Thoracic aorta (tissue), 2 donors: ENCODE measurements around the gene PPP1R15B. TPM values are rescaled to one million over a fixed set of nuclear protein-coding genes. Genes with fewer than 3 reads are reported as not detected.

ENCODE experiments used
- ATAC-seq: fragments of 150-250 bp; one replicate; pipeline ENCODE4 v1.8.0; 2017; ENCODE audit warnings: low read depth; ENCODE audit not compliant: insufficient number of reproducible peaks, low FRiP score
- DNase-seq: peaks from one replicate; pipeline ENCODE4 v3.0.0-alpha.2; 2020; ENCODE audit warnings: low spot score
- H3K27ac ChIP-seq, 2 donors: fragments of 200-600 bp; sonication (generic); 1 replicate in 1 of 2; 2 replicates in 1 of 2; pipeline ENCODE4 v1.5.1; 2016; ENCODE audit warnings: mild to moderate bottlenecking in 2 of 2, moderate library complexity in 2 of 2
- H3K27me3 ChIP-seq: fragments of 200-600 bp; sonication (generic); replicated peaks from 2 replicates; pipeline ENCODE4 v1.6.0; 2016; ENCODE audit warnings: mild to moderate bottlenecking; ENCODE audit not compliant: insufficient read depth
- H3K36me3 ChIP-seq: fragments of 200-600 bp; sonication (generic); one replicate; pipeline ENCODE4 v1.5.1; 2016
- H3K4me1 ChIP-seq, 2 donors: fragments of 200-600 bp; sonication (generic); 1 replicate in 1 of 2; 2 replicates in 1 of 2; pipeline versions ENCODE4 v1.5.1 to v1.6.0; 2016; ENCODE audit warnings: low read depth in 2 of 2, mild to moderate bottlenecking in 1 of 2; ENCODE audit not compliant: control insufficient read depth in 1 of 2
- H3K4me3 ChIP-seq: fragments of 200-600 bp; sonication (generic); 2 replicates; pipeline ENCODE4 v1.5.1; 2016; ENCODE audit warnings: mild to moderate bottlenecking
- H3K9me3 ChIP-seq: fragments of 200-600 bp; sonication (generic); 2 replicates; pipeline ENCODE4 v1.5.1; 2016
- total RNA-seq, 2 donors: library from RNA; depleted of rRNA; stranded (reverse); fragments of >200 nt; gene quantifications; one replicate each; pipeline versions ENCODE4 v1.1.0 to v1.2.3, GENCODE V29; 2016
- TF ChIP-seq, protein P1 (sequence below): fragments of 200-600 bp; sonication (generic); IDR thresholded peaks from one replicate; pipeline ENCODE4 v1.5.1; 2019; ENCODE audit warnings: antibody characterized with exemption

The PPP1R15B gene
- total RNA-seq, 2 donors from 2014 or later, result 40.1 to 64.5 TPM

DNA sequence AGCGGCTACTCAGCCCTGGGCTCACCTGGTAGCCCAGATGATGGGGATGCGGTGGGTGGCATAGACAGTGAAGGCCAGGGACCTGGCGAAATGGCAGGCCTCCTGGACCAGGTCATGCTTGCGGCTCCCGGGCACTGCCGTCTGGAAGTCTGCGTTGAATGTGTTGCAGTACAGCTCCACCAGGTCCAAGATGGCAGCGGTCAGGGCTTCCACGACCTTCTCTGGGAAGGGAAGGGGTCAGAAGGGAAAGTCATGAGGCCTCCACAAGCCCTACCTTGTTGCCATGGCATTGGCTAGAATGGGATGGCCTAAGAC is 44.2 kb upstream of the PPP1R15B start:
- Histone ChIP-seq H3K4me3 (no peak overlapping the region), H3K27ac (no peak overlapping the region), H3K36me3 (peaks cover 48% of the 10 kb centered on the region), H3K4me1 (peaks cover 6 to 18% of the 10 kb centered on the region in 2 donors), H3K9me3 (no peaks in the 10 kb centered on the region), H3K27me3 (no peaks in the 10 kb centered on the region)
- DNase-seq (no peak), ATAC-seq (no peak)
- TF ChIP-seq, protein P1, sequence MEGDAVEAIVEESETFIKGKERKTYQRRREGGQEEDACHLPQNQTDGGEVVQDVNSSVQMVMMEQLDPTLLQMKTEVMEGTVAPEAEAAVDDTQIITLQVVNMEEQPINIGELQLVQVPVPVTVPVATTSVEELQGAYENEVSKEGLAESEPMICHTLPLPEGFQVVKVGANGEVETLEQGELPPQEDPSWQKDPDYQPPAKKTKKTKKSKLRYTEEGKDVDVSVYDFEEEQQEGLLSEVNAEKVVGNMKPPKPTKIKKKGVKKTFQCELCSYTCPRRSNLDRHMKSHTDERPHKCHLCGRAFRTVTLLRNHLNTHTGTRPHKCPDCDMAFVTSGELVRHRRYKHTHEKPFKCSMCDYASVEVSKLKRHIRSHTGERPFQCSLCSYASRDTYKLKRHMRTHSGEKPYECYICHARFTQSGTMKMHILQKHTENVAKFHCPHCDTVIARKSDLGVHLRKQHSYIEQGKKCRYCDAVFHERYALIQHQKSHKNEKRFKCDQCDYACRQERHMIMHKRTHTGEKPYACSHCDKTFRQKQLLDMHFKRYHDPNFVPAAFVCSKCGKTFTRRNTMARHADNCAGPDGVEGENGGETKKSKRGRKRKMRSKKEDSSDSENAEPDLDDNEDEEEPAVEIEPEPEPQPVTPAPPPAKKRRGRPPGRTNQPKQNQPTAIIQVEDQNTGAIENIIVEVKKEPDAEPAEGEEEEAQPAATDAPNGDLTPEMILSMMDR, result no peak

GRCh38 chr1:204455063-204455830 is 43.6 kb upstream of the PPP1R15B start:
- no peak for DNase-seq
- ATAC-seq, result no peak
- no peak overlapping the region for H3K4me3 ChIP-seq
- no peaks in the 10 kb centered on the region for H3K9me3 ChIP-seq
- no peaks in the 10 kb centered on the region for H3K27me3 ChIP-seq
- H3K4me1 ChIP-seq, result peaks cover 10 to 22% of the 10 kb centered on the region in 2 donors
- TF ChIP-seq, protein P1, result no peak
- H3K36me3 ChIP-seq, result peaks cover 44% of the 10 kb centered on the region
- no peak overlapping the region for H3K27ac ChIP-seq

DNA sequence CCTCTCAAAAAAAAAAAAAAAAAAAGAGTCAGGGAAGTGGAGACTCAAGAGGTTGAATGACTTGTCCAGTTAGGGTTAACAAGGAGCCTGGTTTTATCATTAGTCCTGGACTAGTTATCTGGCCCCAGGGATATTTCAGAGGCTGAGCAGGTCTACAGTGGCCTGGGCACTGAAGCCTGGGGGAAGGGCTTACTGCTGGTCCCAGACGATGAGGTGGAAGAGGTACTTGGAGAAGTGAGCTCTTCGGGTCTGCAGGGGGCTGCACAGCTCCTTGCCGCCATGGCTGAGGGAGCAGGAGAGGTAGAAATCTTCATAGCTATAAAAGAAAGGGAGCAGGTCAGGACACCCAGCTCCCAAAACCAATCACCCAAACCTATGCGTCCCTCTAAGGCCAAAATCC is 42.9 kb upstream of the PPP1R15B start:
- H3K36me3 ChIP-seq, result peaks cover 40% of the 10 kb centered on the region
- ATAC-seq (no peak), DNase-seq (no peak)
- H3K27ac ChIP-seq, result no peak overlapping the region
- H3K4me1 ChIP-seq, result peaks cover 10 to 24% of the 10 kb centered on the region in 2 donors
- TF ChIP-seq, protein P1, result no peak
- no peak overlapping the region for H3K4me3 ChIP-seq
- no peaks in the 10 kb centered on the region for H3K9me3 ChIP-seq
- H3K27me3 ChIP-seq, result no peaks in the 10 kb centered on the region

- DNase-seq, result no peak
- H3K9me3 ChIP-seq, result no peaks in the 10 kb centered on the region
- TF ChIP-seq, protein P1, result no peak
- no peaks in the 10 kb centered on the region for H3K27me3 ChIP-seq
- peaks cover 36% of the 10 kb centered on the region for H3K36me3 ChIP-seq
- no peak for ATAC-seq
- H3K4me1 ChIP-seq, result peaks cover 10 to 24% of the 10 kb centered on the region in 2 donors
- peak overlapping the region in 1 of 2 donors; percentile 2 for H3K27ac ChIP-seq
- no peak overlapping the region for H3K4me3 ChIP-seq
Observed at GRCh38 chr1:204453141-204453772, 41.6 kb upstream of the PPP1R15B start.

- peak overlapping the region; percentile 81 to 86 for H3K27ac ChIP-seq
- DNase-seq (no peak), ATAC-seq (no peak)
- TF ChIP-seq, protein P1, result no peak
- peaks cover 36% of the 10 kb centered on the region for H3K36me3 ChIP-seq
- H3K4me1 ChIP-seq, result peaks cover 10 to 31% of the 10 kb centered on the region in 2 donors
- no peaks in the 10 kb centered on the region for H3K27me3 ChIP-seq
- no peak overlapping the region for H3K4me3 ChIP-seq
- H3K9me3 ChIP-seq, result no peaks in the 10 kb centered on the region
Observed at GRCh38 chr1:204451352-204452124, 39.9 kb upstream of the PPP1R15B start.
